Middle frontal gyrus (tissue), 1 donor: ENCODE data around the gene MED29.

ENCODE experiments used
- DNase-seq: peaks from one replicate; pipeline ENCODE4 v3.0.0-alpha.2; 2015; ENCODE audit warnings: low spot score; ENCODE audit errors: extremely low spot score

Gene MED29

GRCh38 chr19:39397360-39398296 lies 6.5 kb downstream of the MED29 start:
- peak; percentile 41 for DNase-seq

DNA sequence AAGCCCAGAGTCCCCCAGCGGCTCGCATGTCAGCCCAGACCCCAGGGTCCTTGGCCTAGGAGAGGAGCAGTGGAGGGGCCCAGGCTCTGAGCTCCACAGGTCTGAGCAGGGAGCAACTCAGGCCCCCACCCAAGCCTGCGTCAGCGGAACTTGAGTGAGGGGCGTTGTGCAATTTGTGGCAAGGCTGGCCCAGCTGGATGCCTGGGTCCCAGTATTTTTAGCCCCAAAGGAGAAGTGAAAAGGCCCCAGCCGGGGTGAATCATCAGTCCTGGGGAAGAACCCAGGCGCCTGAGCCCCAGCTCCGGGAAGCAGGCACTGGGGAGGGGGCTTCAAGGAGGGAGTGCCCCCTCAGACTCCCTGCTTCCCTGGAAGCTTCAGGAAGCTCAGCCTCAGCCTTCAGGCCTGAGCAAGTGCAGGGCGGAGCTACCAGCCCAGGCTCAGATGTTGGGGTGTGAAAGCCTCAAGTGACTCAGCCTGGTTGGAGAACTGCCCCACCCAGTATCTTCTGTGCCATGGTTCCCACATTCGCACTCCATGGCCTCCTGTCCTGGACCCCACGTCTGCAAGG lies 7.2 kb downstream of the MED29 start:
- no peak for DNase-seq

GRCh38 chr19:39399668-39400050 lies 8.5 kb downstream of the MED29 start:
- no peak for DNase-seq

DNA sequence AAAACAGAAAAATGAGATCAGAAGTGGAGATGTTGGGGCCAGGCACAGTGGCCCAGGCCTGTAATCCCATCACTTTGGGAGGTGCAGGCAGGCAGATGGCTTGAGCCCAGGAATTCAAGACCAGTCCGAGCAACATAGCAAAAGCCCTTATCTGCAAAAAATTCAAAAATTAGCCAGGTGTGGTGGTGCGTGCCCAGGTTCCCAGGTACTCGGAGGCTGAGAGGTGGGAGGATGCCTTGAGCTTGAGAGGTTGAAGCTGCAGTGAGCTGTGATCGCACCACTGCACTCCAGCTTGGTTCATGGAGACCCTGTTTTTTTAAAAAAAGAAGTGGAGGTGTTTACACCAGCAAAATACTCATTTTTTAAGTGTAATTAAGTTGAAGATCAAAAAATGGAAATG lies 8.9 kb downstream of the MED29 start:
- no peak for DNase-seq

DNA sequence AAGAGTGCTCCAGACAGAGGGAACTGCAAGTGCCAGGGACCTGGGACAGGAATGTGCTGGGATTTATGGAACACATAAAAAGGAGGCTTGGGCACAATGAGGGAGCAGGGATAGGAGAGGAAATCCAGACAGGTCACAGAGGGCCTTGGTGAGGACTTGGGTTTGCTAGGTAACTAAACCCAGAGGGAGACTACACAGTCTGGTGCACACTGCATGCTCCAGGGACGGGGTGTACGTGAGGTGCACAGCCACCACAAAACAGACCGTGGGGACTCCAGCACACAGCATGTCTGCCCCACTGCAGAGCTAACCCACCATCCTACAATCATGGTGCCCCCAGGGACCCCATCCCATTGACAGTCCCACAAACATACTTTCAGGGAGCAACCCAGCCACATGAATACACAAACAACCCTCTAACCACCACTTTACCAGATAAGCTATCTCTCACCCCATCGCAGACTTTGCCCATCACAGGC lies 9.9 kb downstream of the MED29 start:
- DNase-seq: no peak

DNA sequence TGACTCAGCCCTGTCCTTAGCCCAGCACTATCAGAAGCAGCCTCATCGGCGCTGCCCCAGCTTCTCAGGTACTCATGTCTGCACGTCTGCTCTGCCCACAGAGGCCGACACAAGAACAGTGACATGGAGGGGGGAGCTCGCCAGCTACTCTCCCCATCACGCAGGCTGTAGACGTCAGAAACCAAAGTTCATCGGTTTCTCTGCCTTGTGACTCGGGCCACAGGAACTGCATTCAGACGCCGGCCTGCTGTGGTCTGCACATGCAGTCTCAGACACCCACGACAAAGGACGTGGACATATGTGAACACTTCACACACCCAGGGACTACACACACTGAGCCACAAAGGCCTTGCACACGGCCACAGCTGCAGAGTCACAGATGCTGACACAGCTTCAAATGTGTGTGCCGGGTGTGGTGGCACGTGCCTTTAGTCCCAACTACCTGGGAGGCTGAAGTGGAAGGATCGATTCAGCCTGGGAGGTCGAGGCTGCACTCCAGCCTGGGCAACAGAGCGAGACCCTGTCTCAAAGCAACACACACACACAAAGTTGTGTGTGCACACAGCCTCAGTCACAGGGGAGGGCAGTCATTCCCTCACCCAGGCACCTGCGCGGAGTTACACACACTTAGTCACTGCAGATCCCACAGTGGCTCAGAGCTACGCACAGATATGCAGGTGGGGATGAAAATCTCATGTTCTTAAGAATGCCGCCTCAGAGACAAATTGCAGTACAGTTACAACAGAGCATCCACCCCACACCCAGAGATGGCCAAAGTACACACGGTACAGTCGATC lies 10.6 kb downstream of the MED29 start:
- no peak for DNase-seq

- peak; percentile 17 for DNase-seq
These were observed 11.4 kb downstream of the MED29 start for GRCh38 chr19:39402346-39403300.

DNA sequence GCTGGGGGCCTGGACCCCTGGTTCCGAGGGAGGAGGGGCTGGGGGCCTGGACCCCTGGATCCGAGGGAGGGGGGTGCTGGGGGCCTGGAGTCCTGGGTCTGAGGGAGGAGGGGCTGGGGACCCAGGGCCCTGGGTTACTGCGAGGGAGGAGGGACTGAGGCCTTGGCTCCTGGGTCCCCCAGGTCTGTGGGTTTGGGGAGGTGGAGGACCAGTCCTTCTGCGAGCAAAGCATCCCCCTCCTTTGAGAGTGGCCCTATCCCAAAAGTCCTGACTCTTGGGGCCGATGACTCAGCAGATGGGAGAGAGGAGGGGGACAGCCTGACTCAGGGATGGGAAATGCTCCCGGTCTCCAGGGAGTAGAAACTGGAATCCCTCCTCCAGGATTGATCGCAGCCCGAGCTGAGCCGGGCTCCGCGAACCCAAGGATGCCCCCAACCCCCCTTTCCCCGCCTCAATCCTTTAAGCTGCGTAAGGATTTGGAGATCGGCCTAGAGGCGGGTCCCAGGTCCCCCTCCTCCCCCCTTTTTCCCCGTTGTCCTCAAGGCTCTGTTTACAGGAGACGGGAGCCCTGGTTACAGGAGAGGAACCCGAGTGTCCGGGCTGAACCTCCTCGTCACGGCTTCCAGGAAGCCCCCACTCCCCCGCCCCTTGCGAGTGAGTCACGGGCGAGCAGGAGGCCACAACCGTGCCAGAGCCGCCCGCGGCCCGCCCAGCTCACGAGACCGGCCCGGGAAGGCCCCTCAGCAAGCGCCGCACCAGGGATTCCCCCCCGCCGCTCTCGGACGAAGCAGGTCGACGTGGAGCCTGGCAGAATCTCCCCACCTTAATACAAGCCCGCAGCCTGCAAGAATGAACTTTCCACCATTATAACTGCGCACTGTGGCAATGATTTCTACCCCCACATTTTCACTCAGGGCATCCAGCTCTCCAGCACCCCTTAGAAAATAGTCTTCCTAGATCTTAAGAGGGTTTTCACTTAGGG lies 12.4 kb downstream of the MED29 start:
- no peak for DNase-seq

DNA sequence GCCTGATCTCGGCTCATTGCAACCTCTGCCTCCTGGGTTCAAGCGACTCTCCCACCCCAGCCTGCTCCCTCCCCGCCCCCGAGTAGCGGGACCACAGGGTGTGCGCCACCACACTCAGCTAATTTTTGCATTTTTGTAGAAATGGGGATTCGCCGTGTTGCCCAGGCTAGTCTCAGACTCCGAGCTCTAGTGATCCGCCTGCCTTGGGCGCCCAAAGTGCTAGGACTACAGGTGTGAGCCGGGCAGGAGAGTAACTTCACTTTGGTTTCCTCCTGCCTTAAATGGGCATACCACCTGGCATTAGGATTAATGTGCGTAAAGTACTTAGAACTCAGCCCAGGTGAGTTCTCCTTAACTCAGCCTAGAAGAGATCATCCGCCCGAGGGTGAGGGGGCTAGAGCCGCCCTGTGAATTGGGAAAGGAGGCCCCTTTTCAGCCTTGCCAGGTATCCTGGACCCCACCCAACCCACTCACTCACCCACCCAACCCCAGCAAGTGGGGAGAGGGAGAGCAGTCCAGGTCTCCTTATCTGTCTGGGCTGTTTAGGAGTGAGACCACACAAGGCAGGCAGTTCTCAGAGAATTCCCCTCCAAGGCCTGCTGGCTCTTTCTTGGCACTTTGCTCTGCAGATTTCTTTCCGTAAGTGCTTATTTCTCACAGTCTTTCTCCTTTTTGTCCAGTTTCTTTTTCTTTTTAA lies 14.2 kb downstream of the MED29 start:
- no peak for DNase-seq

GRCh38 chr19:39405958-39406655 lies 14.9 kb downstream of the MED29 start:
- DNase-seq: no peak

DNA sequence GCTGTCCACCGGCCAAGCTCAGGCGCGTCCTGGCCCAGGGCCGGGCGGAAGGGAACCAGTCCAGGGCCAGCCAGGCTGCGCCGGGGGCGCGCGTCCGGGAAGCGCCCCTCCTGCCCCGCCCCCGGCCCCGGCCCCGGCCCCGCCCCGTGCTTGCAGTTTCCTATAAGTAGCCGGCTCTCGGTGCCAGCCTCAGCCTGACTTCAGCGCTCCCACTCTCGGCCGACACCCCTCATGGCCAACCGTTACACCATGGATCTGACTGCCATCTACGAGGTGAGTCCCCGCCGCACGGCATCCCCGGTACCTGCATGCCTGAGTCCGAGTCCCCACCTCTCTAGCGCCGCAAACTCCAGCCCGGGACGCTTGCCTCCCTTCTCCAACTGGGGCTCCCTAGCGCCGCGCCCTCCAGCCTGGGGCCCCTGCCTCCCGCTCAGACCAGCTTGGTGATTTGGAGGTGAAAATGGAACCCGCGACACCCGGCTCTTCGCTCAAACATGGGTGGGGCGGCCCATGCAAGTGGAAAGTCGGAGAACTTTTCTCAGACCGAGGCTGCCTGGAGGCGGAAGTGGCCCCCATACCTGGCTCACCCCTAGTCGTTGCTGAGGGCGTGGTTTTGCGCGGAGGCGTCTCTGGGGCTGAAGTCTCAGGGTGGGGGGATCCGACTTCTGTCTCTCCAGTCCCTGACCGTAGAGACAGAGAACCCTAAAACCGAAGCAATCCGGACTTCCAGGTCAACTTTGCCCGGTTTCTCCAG lies 15.7 kb downstream of the MED29 start, which contains the start of gene ZFP36:
ZFP36 (plus strand) TSS at position 192 of the 754 bp plus-strand sequence; CDS start at position 250, 58 bp downstream.
- DNase-seq: no peak

DNA sequence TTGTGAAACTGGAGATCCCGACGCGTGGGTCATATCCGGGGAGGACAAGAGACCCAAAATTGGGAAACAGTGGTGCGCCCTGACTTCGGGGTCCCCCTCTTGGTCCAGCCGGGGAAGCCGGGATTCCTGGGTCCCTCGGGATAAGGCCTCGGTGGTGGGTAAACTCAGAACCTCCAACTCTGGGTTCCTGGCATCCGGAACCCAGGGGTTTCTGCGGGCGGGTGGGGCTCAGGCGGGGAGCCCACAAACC lies 16.2 kb downstream of the MED29 start:
- no peak for DNase-seq

DNA sequence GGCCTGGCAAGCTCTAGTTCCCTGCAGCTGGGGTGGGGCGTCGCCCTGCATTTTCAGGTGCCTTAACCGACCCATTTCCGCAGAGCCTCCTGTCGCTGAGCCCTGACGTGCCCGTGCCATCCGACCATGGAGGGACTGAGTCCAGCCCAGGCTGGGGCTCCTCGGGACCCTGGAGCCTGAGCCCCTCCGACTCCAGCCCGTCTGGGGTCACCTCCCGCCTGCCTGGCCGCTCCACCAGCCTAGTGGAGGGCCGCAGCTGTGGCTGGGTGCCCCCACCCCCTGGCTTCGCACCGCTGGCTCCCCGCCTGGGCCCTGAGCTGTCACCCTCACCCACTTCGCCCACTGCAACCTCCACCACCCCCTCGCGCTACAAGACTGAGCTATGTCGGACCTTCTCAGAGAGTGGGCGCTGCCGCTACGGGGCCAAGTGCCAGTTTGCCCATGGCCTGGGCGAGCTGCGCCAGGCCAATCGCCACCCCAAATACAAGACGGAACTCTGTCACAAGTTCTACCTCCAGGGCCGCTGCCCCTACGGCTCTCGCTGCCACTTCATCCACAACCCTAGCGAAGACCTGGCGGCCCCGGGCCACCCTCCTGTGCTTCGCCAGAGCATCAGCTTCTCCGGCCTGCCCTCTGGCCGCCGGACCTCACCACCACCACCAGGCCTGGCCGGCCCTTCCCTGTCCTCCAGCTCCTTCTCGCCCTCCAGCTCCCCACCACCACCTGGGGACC lies 16.6 kb downstream of the MED29 start:
- DNase-seq: no peak

- DNase-seq: no peak
These were observed 17.4 kb downstream of the MED29 start for GRCh38 chr19:39408392-39409207.

- DNase-seq: no peak
These were observed 18.2 kb downstream of the MED29 start for GRCh38 chr19:39409208-39410016.
